ENCODE data around the gene IVD. TPM values are rescaled to one million over a fixed set of nuclear protein-coding genes. Genes with fewer than 3 reads are reported as not detected.

The IVD gene
- total and polyA plus RNA-seq, 2 of the 4 experiments (the other 2 are of a cell fraction) = 31.7 to 41.1 TPM

DNA sequence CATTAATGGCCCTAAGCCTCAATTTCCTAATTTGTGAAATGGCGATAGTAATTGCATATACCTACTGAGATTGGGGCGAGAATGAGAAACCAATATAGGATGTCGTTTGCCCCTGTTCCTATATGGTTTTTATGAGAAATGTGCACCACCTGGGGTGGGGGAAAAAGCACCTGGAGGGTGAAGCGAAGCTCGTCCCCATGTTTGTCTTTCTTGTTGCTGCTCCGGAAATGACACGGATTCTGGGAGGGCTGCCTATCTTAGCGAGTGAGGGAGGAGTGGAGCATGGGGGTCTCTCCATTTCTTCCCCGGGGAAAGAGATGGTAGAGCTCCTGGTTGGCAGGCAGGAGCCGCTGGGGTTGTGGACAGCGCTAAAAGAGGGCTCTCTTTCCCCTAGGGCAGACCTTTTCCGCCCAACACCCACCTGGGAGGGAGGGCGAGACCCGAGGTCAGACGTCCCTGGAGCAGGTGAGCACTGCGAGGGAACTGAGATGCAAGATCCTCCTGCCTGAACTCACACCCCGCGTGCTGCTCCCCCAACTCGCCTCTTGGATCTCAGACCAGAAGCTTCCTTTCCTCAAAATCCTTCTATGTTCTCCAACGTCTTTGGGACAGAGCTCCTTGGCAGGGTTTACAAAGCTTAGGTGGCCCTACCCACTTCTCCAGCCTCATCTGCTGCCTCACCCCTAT lies 29.6 kb downstream of the IVD start:
- dilution Hi-C loops (cut with HindIII; ENCODE audit: low sequenced_read_pairs, unreplicated experiment) = no loop called here

More for the DNA sequence above, 29.6 kb downstream of the IVD start:
- no peak overlapping the region for H3K4ac ChIP-seq (ENCODE audit: low read depth, low read length)
- POLR2A ChIA-PET (ENCODE audit: unreplicated experiment) = no interaction called here
- no peak overlapping the region for H4K91ac ChIP-seq (ENCODE audit: insufficient read depth, low read depth, low read length)
- H3K27ac ChIP-seq (ENCODE audit: insufficient read depth, low read length) = no peak overlapping the region
- H2BK15ac ChIP-seq (ENCODE audit: low read depth, low read length) = no peak overlapping the region
- no peak overlapping the region for H4K8ac ChIP-seq (ENCODE audit: low read depth in 2 of 2, low read length in 2 of 2)
- H3K36me3 ChIP-seq (ENCODE audit: control insufficient read depth, insufficient read depth, low read length) = no peaks in the 10 kb centered on the region
- no peak overlapping the region for H4K5ac ChIP-seq (ENCODE audit: low read depth, low read length)
- no peak overlapping the region for H3K18ac ChIP-seq (ENCODE audit: low read depth, low read length)
- no peak overlapping the region for H2AK5ac ChIP-seq (ENCODE audit: low read depth, low read length)
- TF ChIP-seq POLR2A (IDR thresholded peaks at IDR 0.05; ENCODE audit: low read depth, low read length) (no peak), FOS (IDR thresholded peaks at IDR 0.05; ENCODE audit: low read depth, low read length) (no peak), SMC3 (IDR thresholded peaks at IDR 0.05; ENCODE audit: low read depth, low read length) (no peak)
- peaks cover 85% of the 10 kb centered on the region for H3K27me3 ChIP-seq (ENCODE audit: control insufficient read depth, insufficient read depth, low read length)
- no peaks in the 10 kb centered on the region for H4K20me1 ChIP-seq (ENCODE audit: insufficient read depth, low read length)
- H2BK20ac ChIP-seq (ENCODE audit: low read depth, low read length) = no peak overlapping the region
- DNase-seq (no peak), ATAC-seq (ENCODE audit: low read depth) (no peak)
- no peaks in the 10 kb centered on the region for H3K9me3 ChIP-seq (ENCODE audit: control insufficient read depth, insufficient read depth, low read length)
- H3K4me3 ChIP-seq (ENCODE audit: insufficient read depth, low read depth, low read length) = no peak overlapping the region
- no peak overlapping the region for H3K9ac ChIP-seq (ENCODE audit: low read depth, low read length)
- no peak overlapping the region for H2BK5ac ChIP-seq (ENCODE audit: low read depth, low read length, poor library complexity, severe bottlenecking)
- no peak overlapping the region for H3K23ac ChIP-seq (ENCODE audit: low read depth, low read length)
- no TSS peak for BruUV-seq (replicated peaks)
- intact Hi-C loops (cut with micrococcal nuclease) = no loop called here
- H2BK120ac ChIP-seq (ENCODE audit: low read depth, low read length) = no peak overlapping the region
- no peak overlapping the region; the same call in 1 of the 2 replicates for H3K4me2 ChIP-seq (ENCODE audit: low read depth, low read length)
- H3K56ac ChIP-seq (ENCODE audit: extremely low read depth, insufficient read depth, low read length) = no peak overlapping the region
- no peak overlapping the region for H2AK9ac ChIP-seq (replicated peaks; ENCODE audit: low read depth, low read length, poor library complexity)
- H3K4me1 ChIP-seq (ENCODE audit: control insufficient read depth, insufficient read depth, low read length) = peaks cover 14% of the 10 kb centered on the region
- H2AFZ ChIP-seq (replicated peaks; ENCODE audit: low read length, poor library complexity) = peak overlapping the region; percentile 83
- CTCF ChIA-PET = no interaction called here
- peaks cover 4% of the 10 kb centered on the region; the same call in 1 of the 2 replicates for H3K9me1 ChIP-seq (ENCODE audit: insufficient read depth, low read length)
- H3K14ac ChIP-seq (replicated peaks; ENCODE audit: low read depth, low read length) = no peak overlapping the region
- no peaks in the 10 kb centered on the region for H3K79me1 ChIP-seq (ENCODE audit: low read depth in 1 of 2, low read length in 2 of 2)
- in situ Hi-C loops (cut with MboI; ENCODE audit: low sequenced_read_pairs) = no loop called here
- WGBS, 2 experiments (ENCODE audit: extremely low coverage in 2 of 2, insufficient read length in 1 of 2) = 13% methylated on average over 6 of the region's 20 CpGs; no CpG with 5 or more reads in 1 of the 2 experiments

Measured in IMR-90 (cell line).